Hippocampal formation (tissue), 2 donors: Measurements from ENCODE around the gene LIN7A.

Experiments
- DNase-seq, 2 donors: peaks; one replicate each; lab custom pipeline; 2025; lab: John Stamatoyannopoulos, UW

LIN7A gene

DNA sequence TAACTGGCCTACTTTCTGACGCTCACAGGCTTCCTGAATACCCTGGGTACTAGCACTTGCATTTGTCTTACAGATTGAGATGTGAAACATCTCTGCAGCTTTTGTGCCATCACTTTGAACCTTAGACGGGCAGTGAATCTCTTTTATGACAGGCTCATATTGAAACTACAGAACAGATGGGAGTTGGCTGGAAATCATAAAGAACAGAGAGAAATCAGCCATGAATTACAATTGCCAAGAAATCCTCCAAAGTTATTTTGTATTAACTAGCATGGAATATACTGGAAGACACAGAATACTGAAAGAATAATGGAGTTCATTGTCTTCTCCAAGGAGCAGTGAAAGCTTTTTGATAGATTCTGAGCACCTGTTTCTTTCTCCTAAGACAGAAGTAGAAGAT, 188.3 kb downstream of the LIN7A start:
- DNase-seq: no peak

DNA sequence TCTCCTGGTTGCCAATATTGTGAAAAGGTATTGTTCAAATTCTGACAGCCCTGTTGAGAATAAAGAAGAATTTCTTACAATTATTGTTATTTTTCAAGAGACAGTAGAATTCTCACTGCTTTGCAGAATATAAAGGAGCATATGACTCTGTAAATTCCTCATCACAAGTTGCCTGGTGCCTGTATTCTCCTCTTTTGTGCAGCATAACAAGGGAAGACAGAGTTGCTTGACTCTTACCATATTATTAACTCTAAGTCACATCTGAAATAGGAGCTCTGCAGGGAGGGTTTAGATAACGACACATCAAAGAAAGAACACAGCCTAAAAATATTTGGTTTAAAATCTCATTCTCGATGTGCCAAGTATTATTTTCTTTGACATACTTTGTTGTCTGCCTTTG, 189.9 kb downstream of the LIN7A start:
- no peak for DNase-seq

DNA sequence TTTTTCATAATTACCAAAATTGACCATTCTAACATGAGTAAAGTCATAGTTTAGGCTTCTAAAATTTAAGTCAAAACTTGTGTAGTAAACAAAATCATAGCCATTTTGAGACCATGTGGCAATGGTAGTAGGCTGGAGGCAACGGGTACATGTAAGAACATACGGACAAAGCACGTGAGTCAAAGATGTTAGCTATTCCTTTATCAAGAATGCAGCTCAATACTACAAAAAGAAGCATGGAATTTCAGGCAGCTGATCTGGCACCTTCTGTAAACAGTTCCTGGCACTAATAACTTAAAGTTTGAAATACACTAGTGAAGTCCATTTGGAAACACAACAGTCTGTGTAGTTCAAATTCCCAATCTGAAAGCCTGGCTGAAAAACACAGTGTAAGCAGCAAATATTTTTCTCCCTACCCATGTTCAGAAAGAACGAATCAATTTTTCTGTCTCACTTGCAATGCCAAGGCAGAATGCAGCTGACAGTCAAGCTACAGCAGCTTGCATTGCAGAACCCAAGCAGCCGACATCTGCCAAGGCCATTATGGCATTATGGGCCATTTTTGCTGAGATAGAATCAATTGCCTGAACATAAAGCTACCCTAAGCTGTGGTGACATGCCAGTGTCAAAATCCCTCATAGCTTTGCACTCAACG, 191.8 kb downstream of the LIN7A start:
- no peak for DNase-seq
